NK-92 (cell line): ENCODE data around the gene FAU.

Source experiments
- DNase-seq: peaks from one replicate; lab custom pipeline; 2025; ENCODE audit not compliant: unreplicated experiment; lab: John Stamatoyannopoulos, UW

Gene FAU

DNA sequence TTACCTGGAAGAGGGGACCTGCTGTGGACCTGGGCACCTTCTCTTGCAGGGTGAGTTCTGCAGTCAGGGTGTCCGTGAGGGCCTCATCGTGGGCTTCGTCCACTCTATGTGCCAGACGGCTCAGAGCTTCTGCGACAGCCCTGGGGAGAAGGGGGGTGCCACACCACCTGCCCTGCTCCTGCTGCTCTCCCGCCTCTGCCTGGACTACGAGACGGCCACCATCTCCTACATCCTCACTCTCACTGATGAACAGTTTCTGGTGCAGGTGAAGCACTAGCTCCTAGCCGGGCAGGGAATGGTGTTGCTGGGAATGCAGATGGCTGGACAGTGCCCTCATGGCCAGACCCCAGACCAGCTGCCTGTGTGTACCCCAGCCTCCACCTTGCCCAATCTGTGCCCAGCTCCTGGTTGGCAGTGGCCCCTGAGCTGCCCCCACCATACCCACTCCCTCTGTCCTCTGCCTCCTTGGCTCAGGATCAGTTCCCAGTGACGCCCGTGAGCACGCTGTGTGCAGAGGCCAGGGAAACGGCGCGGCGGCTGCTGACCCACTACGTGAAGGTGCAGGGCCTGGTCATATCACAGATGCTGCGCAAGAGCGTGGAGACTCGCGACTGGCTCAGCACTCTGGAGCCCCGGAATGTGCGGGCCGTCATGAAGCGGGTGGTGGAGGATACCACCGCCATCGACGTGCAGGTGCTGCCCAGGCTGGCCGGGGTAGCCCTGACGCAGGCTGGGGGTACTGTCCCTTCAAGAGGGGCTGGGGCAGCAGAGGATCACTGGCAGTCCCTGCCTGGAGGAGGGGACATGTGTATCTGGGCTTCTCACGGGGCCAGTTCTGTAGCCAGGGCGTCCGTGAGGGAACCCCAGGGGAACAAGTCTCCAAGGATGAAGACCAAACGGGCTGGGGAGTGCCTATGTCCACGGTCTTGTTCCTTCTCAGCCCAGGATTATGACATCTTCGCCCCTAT, 12.4 kb downstream of the FAU start:
- no peak for DNase-seq

DNA sequence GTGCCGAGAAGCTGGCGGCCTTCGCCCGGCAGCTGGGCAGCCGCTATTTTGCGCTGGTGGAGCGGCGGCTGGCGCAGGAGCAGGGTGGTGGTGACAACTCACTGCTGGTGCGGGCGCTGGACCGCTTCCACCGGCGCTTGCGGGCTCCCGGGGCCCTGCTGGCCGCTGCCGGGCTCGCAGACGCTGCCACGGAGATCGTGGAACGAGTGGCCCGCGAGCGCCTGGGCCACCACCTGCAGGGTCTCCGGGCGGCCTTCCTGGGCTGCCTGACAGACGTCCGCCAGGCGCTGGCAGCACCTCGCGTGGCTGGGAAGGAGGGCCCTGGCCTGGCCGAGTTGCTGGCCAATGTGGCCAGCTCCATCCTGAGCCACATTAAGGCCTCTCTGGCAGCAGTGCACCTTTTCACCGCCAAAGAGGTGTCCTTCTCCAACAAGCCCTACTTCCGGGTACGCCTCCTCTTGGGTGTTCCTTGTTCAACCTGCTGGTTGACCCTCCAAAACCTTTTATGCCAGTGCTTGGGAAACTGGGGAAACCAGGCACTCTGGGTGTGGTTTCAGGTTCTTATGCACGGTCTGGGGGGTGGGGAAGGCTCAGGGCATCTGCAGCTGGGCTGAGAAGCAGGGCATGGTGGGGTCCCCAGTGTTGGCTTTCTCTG, 13.3 kb downstream of the FAU start:
- no peak for DNase-seq

- no peak for DNase-seq
These were observed 14.0 kb downstream of the FAU start for GRCh38 chr11:65107751-65108468.

DNA sequence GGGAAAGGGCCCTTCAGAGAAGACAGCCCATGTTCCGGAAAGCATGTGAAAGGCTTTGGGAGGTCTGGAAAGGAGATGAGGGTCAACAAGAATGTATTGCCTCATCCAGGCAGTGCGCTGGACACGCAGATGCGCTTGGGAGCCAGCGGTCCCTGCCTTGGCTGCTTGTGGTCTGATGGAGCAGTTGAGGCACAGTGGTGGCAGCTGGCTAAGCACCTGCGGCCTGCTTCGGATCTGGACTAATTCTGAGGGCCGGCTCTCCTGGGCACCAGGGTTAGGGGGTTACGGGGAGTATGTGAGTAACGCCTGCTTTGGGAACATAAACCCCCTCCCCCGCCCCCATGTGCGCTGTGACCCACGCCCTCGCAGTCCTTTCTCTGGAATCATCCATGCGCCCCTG, 14.9 kb downstream of the FAU start:
- DNase-seq: no peak

DNA sequence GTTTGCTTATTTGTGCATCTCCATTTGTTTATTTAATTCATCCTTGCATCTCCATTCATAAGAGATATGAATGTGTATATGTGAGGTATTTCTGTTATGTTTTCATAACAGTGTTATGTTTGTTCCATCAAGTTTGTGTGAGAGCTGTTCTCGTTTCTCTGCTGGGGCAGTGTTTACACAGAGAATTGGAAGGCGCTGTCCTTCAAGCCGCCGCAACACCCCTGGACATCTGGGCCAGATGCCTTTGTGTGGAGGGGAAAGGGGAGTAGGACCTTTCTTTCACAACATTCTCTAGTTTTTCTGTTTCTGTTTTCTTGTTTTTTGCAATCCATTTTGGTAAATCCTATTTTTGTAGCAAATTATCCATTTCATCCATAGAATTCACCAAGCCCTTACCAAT, 17.3 kb downstream of the FAU start:
- no peak for DNase-seq

- DNase-seq: no peak
These were observed 18.5 kb downstream of the FAU start for GRCh38 chr11:65103476-65103875.

- no peak for DNase-seq
These were observed 19.5 kb downstream of the FAU start for GRCh38 chr11:65102142-65103095.

GRCh38 chr11:65100674-65101350, 21.1 kb downstream of the FAU start:
- no peak for DNase-seq

- DNase-seq: no peak
These were observed 25.0 kb downstream of the FAU start for GRCh38 chr11:65096926-65097325.

- no peak for DNase-seq
These were observed 25.7 kb downstream of the FAU start, which contains the start of gene VPS51 for GRCh38 chr11:65095974-65096806. Gene VPS51, plus strand, starts transcription at chr11:65096214. Its CDS starts 37 bp downstream, at chr11:65096251.

DNA sequence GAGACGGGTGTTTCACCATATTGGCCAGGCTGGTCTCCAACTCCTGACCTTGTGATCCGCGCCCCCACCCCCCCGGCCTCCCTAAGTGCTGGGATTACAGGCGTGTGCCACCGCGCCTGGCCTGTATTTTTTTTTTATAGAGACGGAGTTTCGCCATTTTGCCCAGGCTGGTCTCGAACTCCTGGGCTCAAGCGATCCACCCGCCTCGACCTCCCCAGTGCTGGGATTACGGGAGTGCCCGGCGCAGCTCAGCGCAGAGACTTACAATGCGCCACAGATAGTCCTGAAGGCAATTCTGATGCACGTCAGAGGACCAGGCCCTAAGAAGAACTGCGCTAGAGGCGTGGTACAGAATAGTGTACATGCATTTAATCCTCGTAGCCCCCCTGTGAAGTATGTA, 26.5 kb downstream of the FAU start:
- DNase-seq: no peak

GRCh38 chr11:65090628-65091027, 31.3 kb downstream of the FAU start:
- no peak for DNase-seq

GRCh38 chr11:65089621-65090020, 32.3 kb downstream of the FAU start:
- DNase-seq: no peak

DNA sequence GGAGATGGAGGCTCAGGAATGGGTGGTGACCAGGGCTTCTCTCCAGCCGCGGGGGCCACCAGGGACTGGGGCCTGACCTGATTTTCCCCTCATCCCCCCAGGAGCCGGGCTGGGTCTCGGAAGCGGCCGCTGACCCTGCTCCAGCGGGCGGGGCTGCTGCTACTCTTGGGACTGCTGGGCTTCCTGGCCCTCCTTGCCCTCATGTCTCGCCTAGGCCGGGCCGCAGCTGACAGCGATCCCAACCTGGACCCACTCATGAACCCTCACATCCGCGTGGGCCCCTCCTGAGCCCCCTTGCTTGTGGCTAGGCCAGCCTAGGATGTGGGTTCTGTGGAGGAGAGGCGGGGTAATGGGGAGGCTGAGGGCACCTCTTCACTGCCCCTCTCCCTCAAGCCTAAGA, 34.1 kb downstream of the FAU start:
- no peak for DNase-seq

DNA sequence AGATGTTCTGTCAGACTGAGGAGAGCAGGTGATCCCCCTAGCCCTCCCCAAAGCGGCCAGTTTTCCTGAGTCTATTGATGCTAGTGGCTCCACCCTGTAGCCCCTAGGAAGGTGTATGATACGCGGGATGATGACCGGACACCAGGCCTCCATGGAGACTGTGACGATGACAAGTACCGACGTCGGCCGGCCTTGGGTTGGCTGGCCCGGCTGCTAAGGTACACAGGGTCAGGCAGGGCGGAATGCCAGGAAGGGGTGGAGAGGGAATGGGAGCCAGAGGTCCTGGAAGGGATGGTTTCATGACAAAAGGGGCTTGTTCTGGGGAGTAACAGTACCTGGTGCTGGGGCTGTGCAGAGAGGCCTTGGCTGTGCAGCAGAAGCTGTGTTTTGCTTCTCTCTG, 34.7 kb downstream of the FAU start:
- DNase-seq: no peak

GRCh38 chr11:65086809-65087208, 35.1 kb downstream of the FAU start:
- DNase-seq: no peak

- DNase-seq: no peak
These were observed 36.5 kb downstream of the FAU start for GRCh38 chr11:65085446-65085845.

GRCh38 chr11:65084598-65085375, 37.1 kb downstream of the FAU start:
- DNase-seq: no peak
